ENCODE measurements around the gene PITPNC1.
"Not testable (repeated sequence)": the region's sequence is repeated elsewhere in the genome, so short reads cannot be mapped to it uniquely, and the experiment has no call there.

Gene PITPNC1

DNA sequence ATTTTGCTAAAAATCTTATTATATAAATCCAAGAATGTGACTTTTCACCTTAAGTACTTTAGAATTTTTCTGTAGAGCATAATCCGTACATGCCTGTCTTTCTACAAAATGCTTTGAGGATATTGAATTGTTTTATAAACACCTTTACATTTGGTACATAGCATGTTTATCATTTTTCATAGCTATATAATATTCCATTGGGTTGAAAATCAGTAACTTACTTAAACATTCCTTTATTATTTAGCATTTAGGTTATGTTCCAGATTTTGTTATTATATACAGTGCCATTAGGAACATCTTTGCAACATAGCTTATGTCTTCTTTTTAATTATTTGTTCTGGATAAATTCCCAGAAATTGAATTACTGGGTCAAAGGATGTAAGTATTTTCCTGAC is 323.6 kb downstream of the PITPNC1 start:
- H3K4me3 ChIP-seq (ENCODE audit: low read depth, low read length): no peak overlapping the region
- TF ChIP-seq, protein P1, sequence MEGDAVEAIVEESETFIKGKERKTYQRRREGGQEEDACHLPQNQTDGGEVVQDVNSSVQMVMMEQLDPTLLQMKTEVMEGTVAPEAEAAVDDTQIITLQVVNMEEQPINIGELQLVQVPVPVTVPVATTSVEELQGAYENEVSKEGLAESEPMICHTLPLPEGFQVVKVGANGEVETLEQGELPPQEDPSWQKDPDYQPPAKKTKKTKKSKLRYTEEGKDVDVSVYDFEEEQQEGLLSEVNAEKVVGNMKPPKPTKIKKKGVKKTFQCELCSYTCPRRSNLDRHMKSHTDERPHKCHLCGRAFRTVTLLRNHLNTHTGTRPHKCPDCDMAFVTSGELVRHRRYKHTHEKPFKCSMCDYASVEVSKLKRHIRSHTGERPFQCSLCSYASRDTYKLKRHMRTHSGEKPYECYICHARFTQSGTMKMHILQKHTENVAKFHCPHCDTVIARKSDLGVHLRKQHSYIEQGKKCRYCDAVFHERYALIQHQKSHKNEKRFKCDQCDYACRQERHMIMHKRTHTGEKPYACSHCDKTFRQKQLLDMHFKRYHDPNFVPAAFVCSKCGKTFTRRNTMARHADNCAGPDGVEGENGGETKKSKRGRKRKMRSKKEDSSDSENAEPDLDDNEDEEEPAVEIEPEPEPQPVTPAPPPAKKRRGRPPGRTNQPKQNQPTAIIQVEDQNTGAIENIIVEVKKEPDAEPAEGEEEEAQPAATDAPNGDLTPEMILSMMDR (conservative IDR thresholded peaks at IDR 0.05; ENCODE audit: low read depth, low read length): no peak
- no peak for DNase-seq (ENCODE audit: low read depth)

DNA sequence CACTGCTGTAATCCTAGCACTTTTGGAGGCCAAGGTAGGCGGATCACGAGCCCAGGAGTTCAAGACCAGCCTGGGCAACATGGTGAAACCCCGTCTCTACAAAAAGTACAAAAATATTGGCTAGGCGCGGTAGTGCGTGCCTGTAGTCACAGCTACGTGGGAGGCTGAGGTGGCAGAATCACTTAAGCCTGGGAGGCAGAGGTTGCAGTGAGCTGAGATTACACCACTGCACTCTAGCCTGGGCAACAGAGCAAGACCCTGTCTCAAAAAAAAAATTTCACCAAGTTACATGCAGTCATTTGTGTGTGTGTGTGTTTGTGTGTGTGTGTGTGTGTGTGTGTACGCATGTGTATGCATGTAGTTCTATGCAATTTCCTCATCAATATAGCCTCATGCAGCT is 325.8 kb downstream of the PITPNC1 start:
- not testable (repeated sequence) for DNase-seq (ENCODE audit: low read depth)

DNA sequence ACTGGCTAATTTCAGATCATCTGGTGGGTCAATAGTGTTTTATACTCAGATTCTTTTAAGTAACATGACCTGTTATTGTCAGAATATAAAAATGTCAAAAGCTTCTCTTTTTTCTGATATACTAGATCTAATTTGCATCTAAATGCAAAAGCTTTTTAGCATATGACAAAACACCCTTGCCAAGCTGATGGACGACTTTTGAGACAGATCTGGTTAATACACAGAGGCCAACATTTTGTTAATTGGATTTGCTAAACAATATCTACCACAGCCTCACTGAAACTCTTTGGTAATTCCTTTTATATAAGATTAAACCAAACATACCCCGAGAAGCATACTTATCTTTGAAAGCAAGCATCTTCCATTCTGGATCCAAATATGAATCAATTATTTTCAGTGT is 330.4 kb downstream of the PITPNC1 start:
- H3K4me3 ChIP-seq (ENCODE audit: low read depth, low read length): no peak overlapping the region
- no peak for DNase-seq (ENCODE audit: low read depth)
- TF ChIP-seq, protein P1 (conservative IDR thresholded peaks at IDR 0.05; ENCODE audit: low read depth, low read length): no peak

More for the DNA sequence above, 325.8 kb downstream of the PITPNC1 start:
- H3K4me3 ChIP-seq (ENCODE audit: low read depth, low read length): not testable (repeated sequence)

DNA sequence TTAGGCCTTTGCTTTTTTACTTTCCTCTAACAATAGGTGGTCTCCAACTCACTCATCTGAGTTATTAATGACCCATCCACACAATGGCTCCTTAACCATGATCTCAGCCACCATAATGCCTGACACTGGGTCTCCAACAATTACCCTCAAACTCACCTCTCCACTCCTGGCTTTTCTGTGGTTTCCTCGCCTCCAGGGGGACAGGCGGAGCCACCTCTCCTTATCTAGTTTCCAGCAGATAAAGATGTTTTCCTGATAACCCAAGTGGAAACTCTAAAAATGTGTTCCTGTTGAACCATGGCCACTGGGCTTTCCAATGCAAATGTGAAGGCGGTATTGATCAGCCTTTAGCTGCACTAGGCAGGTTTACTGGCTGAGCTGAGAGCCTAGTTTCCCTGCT is 331.3 kb downstream of the PITPNC1 start:
- TF ChIP-seq, protein P1 (conservative IDR thresholded peaks at IDR 0.05; ENCODE audit: low read depth, low read length): no peak
- no peak overlapping the region for H3K4me3 ChIP-seq (ENCODE audit: low read depth, low read length)
- DNase-seq (ENCODE audit: low read depth): no peak

DNA sequence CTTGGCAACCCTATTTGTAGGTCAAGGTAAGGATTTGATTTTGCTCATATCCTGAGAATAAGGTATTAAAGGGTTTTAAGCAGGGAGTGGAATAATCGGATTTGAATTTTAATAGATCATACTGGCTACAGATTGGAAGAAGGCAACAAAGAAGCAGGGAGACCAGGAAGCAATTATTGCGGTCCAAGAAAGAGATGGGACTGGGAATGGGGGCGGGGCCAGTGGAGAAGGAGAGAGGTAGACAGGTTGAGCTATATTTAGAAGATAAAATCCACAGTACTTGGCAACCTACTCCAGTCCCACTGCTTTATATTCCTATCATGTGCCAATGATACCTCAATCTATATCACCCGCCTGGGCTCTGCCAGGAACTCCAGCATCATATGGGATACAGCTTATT is 334.8 kb downstream of the PITPNC1 start:
- no peak for DNase-seq (ENCODE audit: low read depth)
- no peak overlapping the region for H3K4me3 ChIP-seq (ENCODE audit: low read depth, low read length)
- TF ChIP-seq, protein P1 (conservative IDR thresholded peaks at IDR 0.05; ENCODE audit: low read depth, low read length): no peak

DNA sequence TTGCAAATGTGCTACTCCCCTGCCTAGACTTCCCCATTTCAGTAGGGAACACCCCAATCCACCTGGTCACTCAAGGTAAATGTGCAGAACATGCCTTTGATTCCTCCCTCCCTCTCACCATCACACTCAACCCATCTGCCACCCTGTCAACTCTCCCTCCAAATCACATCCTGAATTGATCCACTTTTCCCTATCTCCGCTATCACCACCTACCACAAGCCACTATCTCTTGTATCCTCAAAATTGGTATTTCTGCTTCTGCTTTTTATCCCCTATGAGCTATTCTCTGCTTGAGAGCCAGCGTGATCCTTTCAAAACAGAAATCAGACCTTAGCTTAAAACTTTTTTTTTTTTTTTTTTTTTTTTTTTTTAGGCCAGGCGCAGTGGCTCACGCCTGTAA is 335.3 kb downstream of the PITPNC1 start:
- TF ChIP-seq, protein P1 (conservative IDR thresholded peaks at IDR 0.05; ENCODE audit: low read depth, low read length): no peak
- H3K4me3 ChIP-seq (ENCODE audit: low read depth, low read length): no peak overlapping the region
- DNase-seq (ENCODE audit: low read depth): no peak

DNA sequence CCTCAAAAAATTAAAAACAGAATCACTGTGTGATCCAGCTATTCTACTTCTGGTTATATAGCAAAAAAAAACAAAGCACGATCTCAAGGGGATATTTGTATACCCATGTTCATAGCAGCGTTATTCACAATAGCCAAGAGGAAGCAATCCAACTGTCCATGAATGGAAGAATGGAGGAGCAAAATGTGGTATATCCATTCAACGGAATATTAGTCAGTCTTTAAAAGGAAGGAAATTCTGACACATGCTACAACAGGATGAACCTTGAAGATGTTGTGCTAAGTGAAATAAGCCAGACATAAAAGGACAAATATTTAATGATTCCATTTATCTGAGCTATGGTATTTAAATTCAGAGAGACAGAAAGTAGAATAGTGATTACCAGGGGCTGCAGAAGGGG is 336.1 kb downstream of the PITPNC1 start:
- DNase-seq (ENCODE audit: low read depth): no peak
- H3K4me3 ChIP-seq (ENCODE audit: low read depth, low read length): no peak overlapping the region
- TF ChIP-seq, protein P1 (conservative IDR thresholded peaks at IDR 0.05; ENCODE audit: low read depth, low read length): no peak

DNA sequence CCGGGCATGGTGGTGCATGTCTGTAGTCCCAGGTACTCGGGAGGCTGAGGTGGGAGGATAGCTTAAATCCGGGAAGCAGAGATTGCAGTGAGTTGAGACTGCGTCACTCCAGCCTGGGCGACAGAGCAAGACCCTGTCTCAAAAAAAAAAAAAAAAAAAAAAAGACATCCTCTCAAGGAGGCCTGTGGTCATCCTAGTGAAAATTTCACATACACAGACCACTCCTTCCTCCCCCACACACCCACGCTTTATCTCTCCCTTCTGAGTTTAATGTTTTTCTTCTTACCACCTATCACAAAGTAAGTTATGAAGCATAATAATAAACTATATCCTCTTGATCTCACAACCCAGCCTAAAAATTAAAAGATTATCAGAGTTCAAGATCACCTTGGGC is 339.3 kb downstream of the PITPNC1 start:
- TF ChIP-seq, protein P1 (conservative IDR thresholded peaks at IDR 0.05; ENCODE audit: low read depth, low read length): no peak
- H3K4me3 ChIP-seq (ENCODE audit: low read depth, low read length): no peak overlapping the region
- no peak for DNase-seq (ENCODE audit: low read depth)

All from choroid plexus epithelial cell (primary cell).